ENCODE data around the gene CDK16. TPM values are rescaled to one million over a fixed set of nuclear protein-coding genes. Genes with fewer than 3 reads are reported as not detected.

Gene CDK16
- total and polyA plus RNA-seq, 2 of the 13 experiments (the other 11 are each of a cell fraction or from before 2014, with no cell fraction given) = 64.5 to 225 TPM

- TF ChIP-seq ZNF567 (CRISPR knock-in tag; IDR thresholded peaks at IDR 0.05; ENCODE audit: borderline replicate concordance) = no peak
- TF ChIP-seq SUZ12 (IDR thresholded peaks at IDR 0.05; ENCODE audit: low read depth, low read length) = peak; percentile 55
- peak; percentile 36; the same call in 1 of the 2 replicates for TF ChIP-seq GATAD1 (CRISPR knock-in tag; IDR thresholded peaks at IDR 0.05)
- TF ChIP-seq ASH2L (IDR thresholded peaks at IDR 0.05; ENCODE audit: insufficient read length, low read depth, low read length) = no peak
- no peak for TF ChIP-seq NR3C1 (CRISPR knock-in tag; IDR thresholded peaks at IDR 0.05)
- TF ChIP-seq ZNF280D (CRISPR knock-in tag; IDR thresholded peaks at IDR 0.05) = no peak
- TF ChIP-seq ZNF713 (CRISPR knock-in tag; IDR thresholded peaks at IDR 0.05) = no peak
- TF ChIP-seq ZNF629 (CRISPR knock-in tag; conservative IDR thresholded peaks at IDR 0.05) = peak; percentile 93
- no peak for TF ChIP-seq SOX13 (IDR thresholded peaks at IDR 0.05)
- TF ChIP-seq SOX13 (CRISPR knock-in tag; conservative IDR thresholded peaks at IDR 0.05 in 1 of 2, IDR thresholded peaks at IDR 0.05 in 1 of 2) = 0 out of 4 replicates have a peak, but pooled peaks of 1 of the 2 experiments have one; percentile 14
- TF ChIP-seq ZNF224 (CRISPR knock-in tag; IDR thresholded peaks at IDR 0.05) = no peak
- TF ChIP-seq, protein P1, sequence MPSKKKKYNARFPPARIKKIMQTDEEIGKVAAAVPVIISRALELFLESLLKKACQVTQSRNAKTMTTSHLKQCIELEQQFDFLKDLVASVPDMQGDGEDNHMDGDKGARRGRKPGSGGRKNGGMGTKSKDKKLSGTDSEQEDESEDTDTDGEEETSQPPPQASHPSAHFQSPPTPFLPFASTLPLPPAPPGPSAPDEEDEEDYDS (CRISPR knock-in tag; IDR thresholded peaks at IDR 0.05) = peak; percentile 71
- TF ChIP-seq, protein P2, sequence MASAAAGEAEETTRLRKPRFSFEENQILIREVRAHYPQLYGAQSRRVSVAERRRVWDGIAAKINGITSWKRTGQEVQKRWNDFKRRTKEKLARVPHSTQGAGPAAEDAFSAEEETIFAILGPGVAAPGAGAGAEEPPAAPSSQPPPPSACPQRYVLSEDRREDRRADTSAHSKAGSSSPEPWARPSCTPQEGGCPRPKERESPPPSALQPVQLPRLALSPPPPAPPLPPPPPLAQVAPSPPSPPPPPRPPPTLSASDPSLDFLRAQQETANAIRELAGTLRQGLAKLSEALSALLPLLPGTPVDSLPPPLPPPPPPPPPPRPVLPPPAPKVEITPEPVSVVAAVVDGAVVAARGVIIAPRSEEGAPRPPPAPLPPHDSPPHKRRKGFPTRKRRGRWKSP (CRISPR knock-in tag; IDR thresholded peaks at IDR 0.05) = peak; percentile 31; the same call in 1 of the 2 replicates
- TF ChIP-seq U2AF2 (IDR thresholded peaks at IDR 0.05; ENCODE audit: low read depth, low read length) = no peak
- TF ChIP-seq ONECUT2 (CRISPR knock-in tag; IDR thresholded peaks at IDR 0.05) = no peak
- TF ChIP-seq TEAD3 (CRISPR knock-in tag; optimal IDR thresholded peaks at IDR 0.05; ENCODE audit: borderline replicate concordance) = peak; percentile 55
- no peak for TF ChIP-seq NCOR1 (IDR thresholded peaks at IDR 0.05; ENCODE audit: borderline replicate concordance, low read length)
- 0 out of 2 replicates have a peak, but pooled peaks have one; percentile 39 for TF ChIP-seq HDAC2 (CRISPR knock-in tag; IDR thresholded peaks at IDR 0.05)
- no peak for TF ChIP-seq ZNF678 (CRISPR knock-in tag; IDR thresholded peaks at IDR 0.05)
- TF ChIP-seq HMG20A (CRISPR knock-in tag; IDR thresholded peaks at IDR 0.05; ENCODE audit: borderline replicate concordance) = no peak
- TF ChIP-seq MAZ (IDR thresholded peaks at IDR 0.05; ENCODE audit: borderline replicate concordance, low read depth, low read length) = no peak
- 0 out of 2 replicates have a peak, but pooled peaks have one; percentile 16 for TF ChIP-seq MAZ (CRISPR knock-in tag; IDR thresholded peaks at IDR 0.05; ENCODE audit: low read depth)
- peak; percentile 51; the same call in 1 of the 2 replicates for TF ChIP-seq ZNF430 (CRISPR knock-in tag; IDR thresholded peaks at IDR 0.05)
- no peak for TF ChIP-seq CAMTA2 (CRISPR knock-in tag; IDR thresholded peaks at IDR 0.05; ENCODE audit: borderline replicate concordance)
- no peak for TF ChIP-seq ZNF720 (CRISPR knock-in tag; IDR thresholded peaks at IDR 0.05)
- peak; percentile 48; the same call in 1 of the 2 replicates for TF ChIP-seq TFDP2 (CRISPR knock-in tag; IDR thresholded peaks at IDR 0.05)
Measured at GRCh38 chrX:47190445-47191269, 27.8 kb upstream of the CDK16 start (continued).

Measured in HepG2 (cell line).